ENCODE measurements around the gene MAP4K4. TPM values are rescaled to one million over a fixed set of nuclear protein-coding genes. Genes with fewer than 3 reads are reported as not detected.
A peak's percentile ranks its signal among the peaks of the same experiment; 100 is the strongest.

MAP4K4 gene
- total and polyA plus RNA-seq, 2 of the 13 experiments (the other 11 are each of a cell fraction or from before 2014, with no cell fraction given): 105 to 264 TPM

GRCh38 chr2:101655702-101656422, 41.6 kb upstream of the MAP4K4 start (continued):
- no peak for TF ChIP-seq FUBP1 (CRISPR knock-in tag; IDR thresholded peaks at IDR 0.05; ENCODE audit: borderline replicate concordance)
- no peak for TF ChIP-seq ZFP82 (CRISPR knock-in tag; IDR thresholded peaks at IDR 0.05; ENCODE audit: borderline replicate concordance)
- TF ChIP-seq PATZ1 (CRISPR knock-in tag; IDR thresholded peaks at IDR 0.05): peak; percentile 58
- no peak for TF ChIP-seq PHB2 (IDR thresholded peaks at IDR 0.05; ENCODE audit: partially characterized antibody)
- TF ChIP-seq NFIC (IDR thresholded peaks at IDR 0.05; ENCODE audit: low read length): peak; percentile 71; the same call in 1 of the 2 replicates
- TF ChIP-seq TOPORS (CRISPR knock-in tag; IDR thresholded peaks at IDR 0.05): no peak
- no peak for TF ChIP-seq POLR2AphosphoS5 (IDR thresholded peaks at IDR 0.05; ENCODE audit: low read depth, low read length)
- no peak for TF ChIP-seq ZFAT (CRISPR knock-in tag; conservative IDR thresholded peaks at IDR 0.05)
- no peak for TF ChIP-seq LBX2 (CRISPR knock-in tag; IDR thresholded peaks at IDR 0.05; ENCODE audit: borderline replicate concordance)
- TF ChIP-seq ZBTB25 (CRISPR knock-in tag; IDR thresholded peaks at IDR 0.05): no peak
- no peak for TF ChIP-seq SMAD1 (CRISPR knock-in tag; IDR thresholded peaks at IDR 0.05; ENCODE audit: borderline replicate concordance, low read depth)
- 0 out of 2 replicates have a peak, but pooled peaks have one; percentile 19 for TF ChIP-seq RXRA (CRISPR knock-in tag; IDR thresholded peaks at IDR 0.05)
- peak; percentile 54; the same call in 1 of the 2 replicates for TF ChIP-seq HHEX (CRISPR knock-in tag; IDR thresholded peaks at IDR 0.05)
- TF ChIP-seq SOX6 (IDR thresholded peaks at IDR 0.05): no peak
- TF ChIP-seq SOX6 (CRISPR knock-in tag; IDR thresholded peaks at IDR 0.05): peak; percentile 68; the same call in 1 of the 2 replicates
- TF ChIP-seq ZNF678 (CRISPR knock-in tag; IDR thresholded peaks at IDR 0.05): 0 out of 2 replicates have a peak, but pooled peaks have one; percentile 38
- TF ChIP-seq HNF1A (IDR thresholded peaks at IDR 0.05; ENCODE audit: low read depth): 0 out of 2 replicates have a peak, but pooled peaks have one; percentile 27
- no peak for TF ChIP-seq HNF1A (CRISPR knock-in tag; IDR thresholded peaks at IDR 0.05; ENCODE audit: borderline replicate concordance)
- peak; percentile 79 for TF ChIP-seq SALL1 (CRISPR knock-in tag; IDR thresholded peaks at IDR 0.05)
- TF ChIP-seq BCL6 (CRISPR knock-in tag; IDR thresholded peaks at IDR 0.05): peak; percentile 69
